HepG2 (cell line): ENCODE data around the gene HYAL2. TPM values are rescaled to one million over a fixed set of nuclear protein-coding genes. Genes with fewer than 3 reads are reported as not detected.

Source experiments
- ADNP ChIP-seq: sonication (generic); formaldehyde crosslinking; IDR thresholded peaks from 2 replicates; pipeline ENCODE4 v1.4.0; 2020; ENCODE audit warnings: missing genetic modification reagents
- ATAD3A ChIP-seq: sonication (generic); formaldehyde crosslinking; IDR thresholded peaks from 2 replicates; pipeline ENCODE4 v1.4.0; 2020; ENCODE audit warnings: missing genetic modification reagents
- CCDC6 ChIP-seq: sonication (generic); formaldehyde crosslinking; IDR thresholded peaks from 2 replicates; pipeline ENCODE4 v1.8.1; 2022; ENCODE audit warnings: mild to moderate bottlenecking, missing genetic modification reagents, moderate library complexity
- ESRRA ChIP-seq: sonication (generic); formaldehyde crosslinking; IDR thresholded peaks from 2 replicates; pipeline ENCODE4 v1.5.1; 2020; ENCODE audit warnings: mild to moderate bottlenecking, low read depth, missing genetic modification reagents
- FOXA1 ChIP-seq, 2 experiments: fragments of 450-650 bp in 1 of 2; sonication (generic) in 1 of 2; formaldehyde crosslinking in 1 of 2; IDR thresholded peaks; 2 replicates each; pipeline versions ENCODE4 v1.4.0 to v1.6.1; 2016 to 2020; ENCODE audit warnings: missing genetic modification reagents in 1 of 2
- FOXP1 ChIP-seq, 2 experiments: fragments of 450-650 bp in 1 of 2; IDR thresholded peaks; 2 replicates each; pipeline ENCODE4 v1.6.1; 2017 to 2018; ENCODE audit warnings: antibody characterized with exemption in 1 of 2
- ISX ChIP-seq: sonication (generic); formaldehyde crosslinking; conservative IDR thresholded peaks from 2 replicates; pipeline ENCODE4 v1.5.0; 2020; ENCODE audit warnings: missing genetic modification reagents
- JUN ChIP-seq: sonication (generic); formaldehyde crosslinking; IDR thresholded peaks from 2 replicates; pipeline ENCODE4 v1.4.0; 2020; ENCODE audit warnings: mild to moderate bottlenecking, missing genetic modification reagents
- NFE2L1 ChIP-seq: sonication (generic); formaldehyde crosslinking; IDR thresholded peaks from 2 replicates; pipeline ENCODE4 v1.4.0; 2020; ENCODE audit warnings: missing genetic modification reagents, mild to moderate bottlenecking, borderline replicate concordance
- RNF2 ChIP-seq: fragments of 450-650 bp; conservative IDR thresholded peaks from 2 replicates; pipeline ENCODE4 v1.6.1; 2016; ENCODE audit warnings: low read depth
- ZFP62 ChIP-seq: sonication (generic); formaldehyde crosslinking; IDR thresholded peaks from 2 replicates; pipeline ENCODE4 v1.4.0; 2020; ENCODE audit warnings: missing genetic modification reagents
- ZNF367 ChIP-seq: sonication (generic); formaldehyde crosslinking; IDR thresholded peaks from 2 replicates; pipeline ENCODE4 v1.4.0; 2020; ENCODE audit warnings: missing genetic modification reagents, borderline replicate concordance
- ZNF558 ChIP-seq: sonication (generic); formaldehyde crosslinking; IDR thresholded peaks from 2 replicates; pipeline ENCODE4 v1.9.0; 2022; ENCODE audit warnings: mild to moderate bottlenecking, missing genetic modification reagents, borderline replicate concordance
- ZNF605 ChIP-seq: sonication (generic); formaldehyde crosslinking; IDR thresholded peaks from 2 replicates; pipeline ENCODE4 v1.8.0; 2022; ENCODE audit warnings: mild to moderate bottlenecking, missing genetic modification reagents
- ZNF878 ChIP-seq: sonication (generic); formaldehyde crosslinking; IDR thresholded peaks from 2 replicates; pipeline ENCODE4 v1.8.1; 2023; ENCODE audit warnings: mild to moderate bottlenecking, missing genetic modification reagents, moderate library complexity
- polyA plus RNA-seq, 8 experiments: library from polyadenylated mRNA; depleted of rRNA in 3 of 8; stranded (reverse) in 7 of 8; unstranded in 1 of 8; fragments of >200 nt; fragmentation: Illumina TruSeq in 4 of 8; extraction: Trizol in 4 of 8; gene quantifications; 2 replicates each; pipeline versions ENCODE4 v1.2.1 to v1.2.3, GENCODE V29; 2011 to 2016; ENCODE audit warnings: low read depth in 4 of 8, missing spikeins in 1 of 8, mixed read lengths in 1 of 8; ENCODE audit not compliant: insufficient read depth in 1 of 8
- total RNA-seq, 5 experiments: library from RNA; depleted of rRNA; stranded (reverse); fragments of >200 nt; fragmentation: Illumina TruSeq; extraction: Trizol; gene quantifications; 2 replicates each; pipeline ENCODE4 v1.2.3, GENCODE V29; 2016; ENCODE audit warnings: low read depth in 1 of 5
- TF ChIP-seq, protein P1 (sequence below): sonication (generic); formaldehyde crosslinking; IDR thresholded peaks from 2 replicates; pipeline ENCODE4 v1.9.0; 2021; ENCODE audit warnings: missing genetic modification reagents, borderline replicate concordance
- TF ChIP-seq, protein P2 (sequence below): sonication (generic); formaldehyde crosslinking; IDR thresholded peaks from 2 replicates; pipeline ENCODE4 v1.8.0; 2022; ENCODE audit warnings: low read depth, missing genetic modification reagents
- TF ChIP-seq, protein P3 (sequence below): sonication (generic); formaldehyde crosslinking; conservative IDR thresholded peaks from 2 replicates; pipeline ENCODE4 v1.4.0; 2020; ENCODE audit warnings: missing genetic modification reagents
- TF ChIP-seq, protein P4 (sequence below): sonication (generic); formaldehyde crosslinking; IDR thresholded peaks from 2 replicates; pipeline ENCODE4 v1.5.1; 2020; ENCODE audit warnings: mild to moderate bottlenecking, moderate library complexity, missing genetic modification reagents
- TF ChIP-seq, protein P5 (sequence below): sonication (generic); formaldehyde crosslinking; IDR thresholded peaks from 2 replicates; pipeline ENCODE4 v1.5.0; 2020; ENCODE audit warnings: mild to moderate bottlenecking, missing genetic modification reagents

HYAL2 gene
- total and polyA plus RNA-seq, 2 of the 13 experiments (the other 11 are each of a cell fraction or from before 2014, with no cell fraction given), result 76.2 to 102 TPM

DNA sequence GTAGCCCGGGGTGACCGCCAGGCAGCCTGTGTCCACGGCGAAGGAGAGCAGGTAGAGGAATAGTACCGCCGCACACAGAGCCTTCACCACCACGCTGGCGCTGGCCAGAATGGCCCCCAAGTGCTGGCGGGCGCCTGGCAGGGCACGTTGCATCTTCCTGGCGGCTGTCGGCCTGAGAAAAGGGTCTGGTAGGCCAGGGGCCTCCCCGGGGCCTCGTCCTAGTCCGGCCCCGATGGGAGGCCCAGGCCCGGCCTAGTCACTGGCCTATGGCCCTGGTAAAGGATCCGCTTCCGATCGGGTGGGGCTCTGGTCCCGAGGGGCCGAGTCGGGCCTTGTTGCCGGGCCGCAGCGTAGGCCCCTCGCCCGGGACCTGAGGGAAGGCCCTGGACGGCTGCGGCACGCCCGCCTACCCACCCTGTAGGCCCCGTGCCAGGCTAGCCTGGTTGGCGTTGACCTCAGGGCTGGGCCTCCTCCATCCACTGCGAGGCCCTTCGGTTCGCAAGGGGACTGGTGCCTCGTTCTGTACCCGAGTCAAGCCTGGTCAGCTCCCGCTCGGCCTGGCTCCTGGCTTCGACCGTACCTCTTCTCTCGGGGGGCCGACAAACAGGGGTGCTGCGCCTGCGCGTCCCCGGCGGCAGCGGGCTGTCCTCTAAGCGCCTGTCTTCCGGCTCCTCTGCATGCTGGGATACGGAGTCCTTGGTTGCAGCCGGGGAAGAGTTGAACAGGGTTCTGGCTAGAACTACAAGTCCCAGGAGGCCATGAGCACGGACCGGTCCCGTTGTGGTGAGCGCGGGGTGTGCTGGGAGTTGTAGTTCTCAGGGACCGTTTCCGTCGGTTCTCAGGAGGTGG, 36.6 kb upstream of the HYAL2 start, which contains the start of gene TMEM115 (continued):
- TF ChIP-seq RNF2 (peak; percentile 94), ZFP62 (CRISPR knock-in tag) (no peak), NFE2L1 (CRISPR knock-in tag) (no peak), ADNP (CRISPR knock-in tag) (no peak), ZNF605 (CRISPR knock-in tag) (peak; percentile 92), ATAD3A (no peak), ISX (CRISPR knock-in tag) (no peak), ESRRA (no peak), ZNF878 (CRISPR knock-in tag) (no peak), CCDC6 (CRISPR knock-in tag) (0 out of 2 replicates have a peak, but pooled peaks have one; percentile 52), ZNF558 (CRISPR knock-in tag) (peak; percentile 42; the same call in 1 of the 2 replicates), JUN (peak; percentile 31; the same call in 1 of the 2 replicates), FOXP1 (IDR thresholded peaks at IDR 0.05) (no peak), FOXP1 (CRISPR knock-in tag; IDR thresholded peaks at IDR 0.05) (no peak), ZNF367 (CRISPR knock-in tag) (no peak), FOXA1 (IDR thresholded peaks at IDR 0.05) (no peak), FOXA1 (CRISPR knock-in tag; IDR thresholded peaks at IDR 0.05) (no peak)
- TF ChIP-seq, protein P1, sequence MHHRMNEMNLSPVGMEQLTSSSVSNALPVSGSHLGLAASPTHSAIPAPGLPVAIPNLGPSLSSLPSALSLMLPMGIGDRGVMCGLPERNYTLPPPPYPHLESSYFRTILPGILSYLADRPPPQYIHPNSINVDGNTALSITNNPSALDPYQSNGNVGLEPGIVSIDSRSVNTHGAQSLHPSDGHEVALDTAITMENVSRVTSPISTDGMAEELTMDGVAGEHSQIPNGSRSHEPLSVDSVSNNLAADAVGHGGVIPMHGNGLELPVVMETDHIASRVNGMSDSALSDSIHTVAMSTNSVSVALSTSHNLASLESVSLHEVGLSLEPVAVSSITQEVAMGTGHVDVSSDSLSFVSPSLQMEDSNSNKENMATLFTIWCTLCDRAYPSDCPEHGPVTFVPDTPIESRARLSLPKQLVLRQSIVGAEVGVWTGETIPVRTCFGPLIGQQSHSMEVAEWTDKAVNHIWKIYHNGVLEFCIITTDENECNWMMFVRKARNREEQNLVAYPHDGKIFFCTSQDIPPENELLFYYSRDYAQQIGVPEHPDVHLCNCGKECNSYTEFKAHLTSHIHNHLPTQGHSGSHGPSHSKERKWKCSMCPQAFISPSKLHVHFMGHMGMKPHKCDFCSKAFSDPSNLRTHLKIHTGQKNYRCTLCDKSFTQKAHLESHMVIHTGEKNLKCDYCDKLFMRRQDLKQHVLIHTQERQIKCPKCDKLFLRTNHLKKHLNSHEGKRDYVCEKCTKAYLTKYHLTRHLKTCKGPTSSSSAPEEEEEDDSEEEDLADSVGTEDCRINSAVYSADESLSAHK (CRISPR knock-in tag), result no peak
- TF ChIP-seq, protein P2, sequence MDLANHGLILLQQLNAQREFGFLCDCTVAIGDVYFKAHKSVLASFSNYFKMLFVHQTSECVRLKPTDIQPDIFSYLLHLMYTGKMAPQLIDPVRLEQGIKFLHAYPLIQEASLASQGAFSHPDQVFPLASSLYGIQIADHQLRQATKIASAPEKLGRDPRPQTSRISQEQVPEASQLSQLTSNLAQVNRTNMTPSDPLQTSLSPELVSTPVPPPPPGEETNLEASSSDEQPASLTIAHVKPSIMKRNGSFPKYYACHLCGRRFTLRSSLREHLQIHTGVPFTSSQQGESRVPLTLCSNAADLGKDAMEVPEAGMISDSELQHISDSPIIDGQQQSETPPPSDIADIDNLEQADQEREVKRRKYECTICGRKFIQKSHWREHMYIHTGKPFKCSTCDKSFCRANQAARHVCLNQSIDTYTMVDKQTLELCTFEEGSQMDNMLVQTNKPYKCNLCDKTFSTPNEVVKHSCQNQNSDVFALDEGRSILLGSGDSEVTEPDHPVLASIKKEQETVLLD, result no peak
- TF ChIP-seq, protein P3, sequence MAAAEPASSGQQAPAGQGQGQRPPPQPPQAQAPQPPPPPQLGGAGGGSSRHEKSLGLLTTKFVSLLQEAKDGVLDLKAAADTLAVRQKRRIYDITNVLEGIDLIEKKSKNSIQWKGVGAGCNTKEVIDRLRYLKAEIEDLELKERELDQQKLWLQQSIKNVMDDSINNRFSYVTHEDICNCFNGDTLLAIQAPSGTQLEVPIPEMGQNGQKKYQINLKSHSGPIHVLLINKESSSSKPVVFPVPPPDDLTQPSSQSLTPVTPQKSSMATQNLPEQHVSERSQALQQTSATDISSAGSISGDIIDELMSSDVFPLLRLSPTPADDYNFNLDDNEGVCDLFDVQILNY (CRISPR knock-in tag), result 0 out of 2 replicates have a peak, but pooled peaks have one; percentile 49
- TF ChIP-seq, protein P4, sequence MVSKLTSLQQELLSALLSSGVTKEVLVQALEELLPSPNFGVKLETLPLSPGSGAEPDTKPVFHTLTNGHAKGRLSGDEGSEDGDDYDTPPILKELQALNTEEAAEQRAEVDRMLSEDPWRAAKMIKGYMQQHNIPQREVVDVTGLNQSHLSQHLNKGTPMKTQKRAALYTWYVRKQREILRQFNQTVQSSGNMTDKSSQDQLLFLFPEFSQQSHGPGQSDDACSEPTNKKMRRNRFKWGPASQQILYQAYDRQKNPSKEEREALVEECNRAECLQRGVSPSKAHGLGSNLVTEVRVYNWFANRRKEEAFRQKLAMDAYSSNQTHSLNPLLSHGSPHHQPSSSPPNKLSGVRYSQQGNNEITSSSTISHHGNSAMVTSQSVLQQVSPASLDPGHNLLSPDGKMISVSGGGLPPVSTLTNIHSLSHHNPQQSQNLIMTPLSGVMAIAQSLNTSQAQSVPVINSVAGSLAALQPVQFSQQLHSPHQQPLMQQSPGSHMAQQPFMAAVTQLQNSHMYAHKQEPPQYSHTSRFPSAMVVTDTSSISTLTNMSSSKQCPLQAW, result peak; percentile 79
- TF ChIP-seq, protein P5, sequence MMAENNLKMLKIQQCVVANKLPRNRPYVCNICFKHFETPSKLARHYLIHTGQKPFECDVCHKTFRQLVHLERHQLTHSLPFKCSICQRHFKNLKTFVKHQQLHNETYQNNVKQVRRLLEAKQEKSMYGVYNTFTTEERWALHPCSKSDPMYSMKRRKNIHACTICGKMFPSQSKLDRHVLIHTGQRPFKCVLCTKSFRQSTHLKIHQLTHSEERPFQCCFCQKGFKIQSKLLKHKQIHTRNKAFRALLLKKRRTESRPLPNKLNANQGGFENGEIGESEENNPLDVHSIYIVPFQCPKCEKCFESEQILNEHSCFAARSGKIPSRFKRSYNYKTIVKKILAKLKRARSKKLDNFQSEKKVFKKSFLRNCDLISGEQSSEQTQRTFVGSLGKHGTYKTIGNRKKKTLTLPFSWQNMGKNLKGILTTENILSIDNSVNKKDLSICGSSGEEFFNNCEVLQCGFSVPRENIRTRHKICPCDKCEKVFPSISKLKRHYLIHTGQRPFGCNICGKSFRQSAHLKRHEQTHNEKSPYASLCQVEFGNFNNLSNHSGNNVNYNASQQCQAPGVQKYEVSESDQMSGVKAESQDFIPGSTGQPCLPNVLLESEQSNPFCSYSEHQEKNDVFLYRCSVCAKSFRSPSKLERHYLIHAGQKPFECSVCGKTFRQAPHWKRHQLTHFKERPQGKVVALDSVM, result no peak; the same call in 1 of the 2 replicates
